Measurements from ENCODE around the gene ARID1B. TPM values are rescaled to one million over a fixed set of nuclear protein-coding genes. Genes with fewer than 3 reads are reported as not detected.
A peak's percentile ranks its signal among the peaks of the same experiment; 100 is the strongest.

ARID1B gene
- total RNA-seq, 1 experiment from 2014 or later = 42.8 TPM

- no peak for TF ChIP-seq CTCF (conservative IDR thresholded peaks at IDR 0.05)
- intact Hi-C loops (cut with micrococcal nuclease; ENCODE audit: unreplicated experiment) = loop anchor here (1.0 kb wide), 1 partner anchor 23 kb away; no protein-coding TSS in a partner anchor
- no TSS peak for BruUV-seq (replicated peaks)
- CTCF ChIA-PET = no interaction called here
- peak overlapping the region; percentile 73 for H3K27ac ChIP-seq
- no peaks in the 10 kb centered on the region for H3K9me2 ChIP-seq (ENCODE audit: insufficient read depth)
- H3F3A ChIP-seq (ENCODE audit: insufficient read depth, low read depth) = no peaks in the 10 kb centered on the region; the same call in 1 of the 2 replicates
- peak; percentile 80 to 88 for DNase-seq
- no peaks in the 10 kb centered on the region for H4K20me1 ChIP-seq (ENCODE audit: insufficient read depth)
- peak overlapping the region; percentile 53 for H3K4me3 ChIP-seq
- peaks cover 22% of the 10 kb centered on the region for H3K4me1 ChIP-seq (replicated peaks; ENCODE audit: insufficient read depth)
- no peaks in the 10 kb centered on the region for H3K9me3 ChIP-seq (ENCODE audit: insufficient read depth, low read depth)
- POLR2A ChIA-PET (ENCODE audit: unreplicated experiment) = interaction anchor here (0.5 kb wide), 1 partner anchor 1422 kb away, joined by 4 read pairs; no protein-coding TSS in a partner anchor
- H3K79me2 ChIP-seq (ENCODE audit: low read depth) = no peaks in the 10 kb centered on the region
- H3K36me3 ChIP-seq (ENCODE audit: low read depth) = no peaks in the 10 kb centered on the region
- peak overlapping the region; percentile 84 for H2AFZ ChIP-seq
- H3K27me3 ChIP-seq (ENCODE audit: insufficient read depth, low read depth) = no peaks in the 10 kb centered on the region
- H3K4me2 ChIP-seq = peak overlapping the region; percentile 86
These were observed 444.1 kb downstream of the ARID1B start for GRCh38 chr6:157221049-157221816.

GRCh38 chr6:157221817-157222175 is 444.6 kb downstream of the ARID1B start:
- no TSS peak for BruUV-seq (replicated peaks)
- H2AFZ ChIP-seq = no peak overlapping the region
- H3K79me2 ChIP-seq (ENCODE audit: low read depth) = no peaks in the 10 kb centered on the region

GRCh38 chr6:157222201-157222981 is 445.2 kb downstream of the ARID1B start:
- Histone ChIP-seq H3K27ac (no peak overlapping the region), H3K9me3 (ENCODE audit: insufficient read depth, low read depth) (no peaks in the 10 kb centered on the region), H3F3A (ENCODE audit: insufficient read depth, low read depth) (no peaks in the 10 kb centered on the region; the same call in 1 of the 2 replicates), H3K4me3 (no peak overlapping the region), H3K4me2 (no peak overlapping the region), H3K4me1 (replicated peaks; ENCODE audit: insufficient read depth) (peaks cover 22% of the 10 kb centered on the region), H3K27me3 (ENCODE audit: insufficient read depth, low read depth) (no peaks in the 10 kb centered on the region), H3K36me3 (ENCODE audit: low read depth) (no peaks in the 10 kb centered on the region), H3K79me2 (ENCODE audit: low read depth) (no peaks in the 10 kb centered on the region), H4K20me1 (ENCODE audit: insufficient read depth) (no peaks in the 10 kb centered on the region), H3K9me2 (ENCODE audit: insufficient read depth) (no peaks in the 10 kb centered on the region), H2AFZ (no peak overlapping the region)
- DNase-seq = no peak
- POLR2A ChIA-PET (ENCODE audit: unreplicated experiment) = no interaction called here
- intact Hi-C loops (cut with micrococcal nuclease; ENCODE audit: unreplicated experiment) = no loop called here
- TF ChIP-seq CTCF (conservative IDR thresholded peaks at IDR 0.05) (no peak), EZH2 (IDR thresholded peaks at IDR 0.05; ENCODE audit: low read depth) (no peak)
- no TSS peak for BruUV-seq (replicated peaks)
- CTCF ChIA-PET = no interaction called here

More at GRCh38 chr6:157221817-157222175, 444.6 kb downstream of the ARID1B start:
- peaks cover 22% of the 10 kb centered on the region for H3K4me1 ChIP-seq (replicated peaks; ENCODE audit: insufficient read depth)
- H3K9me3 ChIP-seq (ENCODE audit: insufficient read depth, low read depth) = no peaks in the 10 kb centered on the region
- CTCF ChIA-PET = no interaction called here
- DNase-seq = no peak
- no peaks in the 10 kb centered on the region for H3K9me2 ChIP-seq (ENCODE audit: insufficient read depth)
- no peak for TF ChIP-seq CTCF (conservative IDR thresholded peaks at IDR 0.05)
- no peak for TF ChIP-seq EZH2 (IDR thresholded peaks at IDR 0.05; ENCODE audit: low read depth)
- H3K4me3 ChIP-seq = no peak overlapping the region
- POLR2A ChIA-PET (ENCODE audit: unreplicated experiment) = interaction anchor here (0.5 kb wide), 1 partner anchor 1422 kb away, joined by 4 read pairs; no protein-coding TSS in a partner anchor
- no peaks in the 10 kb centered on the region for H3K27me3 ChIP-seq (ENCODE audit: insufficient read depth, low read depth)
- H3K4me2 ChIP-seq = peak overlapping the region; percentile 86
- H4K20me1 ChIP-seq (ENCODE audit: insufficient read depth) = no peaks in the 10 kb centered on the region
- no peaks in the 10 kb centered on the region; the same call in 1 of the 2 replicates for H3F3A ChIP-seq (ENCODE audit: insufficient read depth, low read depth)
- no peaks in the 10 kb centered on the region for H3K36me3 ChIP-seq (ENCODE audit: low read depth)
- intact Hi-C loops (cut with micrococcal nuclease; ENCODE audit: unreplicated experiment) = loop anchor here (1.0 kb wide), 1 partner anchor 23 kb away; no protein-coding TSS in a partner anchor
- H3K27ac ChIP-seq = no peak overlapping the region

Data from PC-9 (cell line).